ENCODE data around the gene DOK7.

DNA sequence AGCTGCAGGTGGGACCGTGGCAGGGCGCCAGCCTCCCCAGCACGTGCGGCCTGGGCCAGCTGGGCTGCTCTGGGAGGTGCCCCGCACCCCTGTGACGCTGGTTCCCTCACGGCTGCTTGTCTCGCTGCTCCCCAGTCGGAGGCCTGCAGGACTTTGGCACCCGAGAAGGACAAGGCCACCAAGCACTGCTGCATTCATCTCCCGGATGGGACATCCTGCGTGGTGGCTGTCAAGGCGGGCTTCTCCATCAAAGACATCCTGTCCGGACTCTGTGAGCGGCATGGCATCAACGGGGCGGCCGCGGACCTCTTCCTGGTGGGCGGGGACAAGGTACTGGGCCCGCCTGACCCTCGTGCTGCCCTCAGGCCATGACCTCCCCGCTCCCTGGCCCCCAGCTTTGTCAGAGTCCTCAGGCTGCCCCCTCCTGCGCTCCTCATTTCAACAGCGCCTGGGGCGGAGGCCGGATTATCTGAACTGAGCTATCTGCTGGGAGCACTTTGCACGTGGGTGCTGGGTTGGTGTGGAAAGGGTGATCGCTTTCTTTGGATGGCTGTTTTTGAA, 40.8 kb upstream of the DOK7 start:
- TF ChIP-seq, protein P1, sequence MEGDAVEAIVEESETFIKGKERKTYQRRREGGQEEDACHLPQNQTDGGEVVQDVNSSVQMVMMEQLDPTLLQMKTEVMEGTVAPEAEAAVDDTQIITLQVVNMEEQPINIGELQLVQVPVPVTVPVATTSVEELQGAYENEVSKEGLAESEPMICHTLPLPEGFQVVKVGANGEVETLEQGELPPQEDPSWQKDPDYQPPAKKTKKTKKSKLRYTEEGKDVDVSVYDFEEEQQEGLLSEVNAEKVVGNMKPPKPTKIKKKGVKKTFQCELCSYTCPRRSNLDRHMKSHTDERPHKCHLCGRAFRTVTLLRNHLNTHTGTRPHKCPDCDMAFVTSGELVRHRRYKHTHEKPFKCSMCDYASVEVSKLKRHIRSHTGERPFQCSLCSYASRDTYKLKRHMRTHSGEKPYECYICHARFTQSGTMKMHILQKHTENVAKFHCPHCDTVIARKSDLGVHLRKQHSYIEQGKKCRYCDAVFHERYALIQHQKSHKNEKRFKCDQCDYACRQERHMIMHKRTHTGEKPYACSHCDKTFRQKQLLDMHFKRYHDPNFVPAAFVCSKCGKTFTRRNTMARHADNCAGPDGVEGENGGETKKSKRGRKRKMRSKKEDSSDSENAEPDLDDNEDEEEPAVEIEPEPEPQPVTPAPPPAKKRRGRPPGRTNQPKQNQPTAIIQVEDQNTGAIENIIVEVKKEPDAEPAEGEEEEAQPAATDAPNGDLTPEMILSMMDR (conservative IDR thresholded peaks at IDR 0.05), result no peak
- no peak for TF ChIP-seq EZH2 (IDR thresholded peaks at IDR 0.05; ENCODE audit: low read depth)

Measured in PC-9 (cell line).